Stimulated activated naive CD8-positive, alpha-beta T cell treated with anti-CD3 and anti-CD28 coated beads, Interleukin-15, Interleukin-2, amounts not matched to agents 100 U/mL and 50 U/mL, for 24 hours (primary cell): ENCODE data around the gene NEGR1.

Source experiments
- ATAC-seq: fragments of 150-1000 bp; cut with Tn5 transposase; one replicate; pipeline ENCODE4 v1.10.0; 2021
- DNase-seq: peaks from one replicate; pipeline ENCODE4 v3.0.0; 2021

Gene NEGR1

DNA sequence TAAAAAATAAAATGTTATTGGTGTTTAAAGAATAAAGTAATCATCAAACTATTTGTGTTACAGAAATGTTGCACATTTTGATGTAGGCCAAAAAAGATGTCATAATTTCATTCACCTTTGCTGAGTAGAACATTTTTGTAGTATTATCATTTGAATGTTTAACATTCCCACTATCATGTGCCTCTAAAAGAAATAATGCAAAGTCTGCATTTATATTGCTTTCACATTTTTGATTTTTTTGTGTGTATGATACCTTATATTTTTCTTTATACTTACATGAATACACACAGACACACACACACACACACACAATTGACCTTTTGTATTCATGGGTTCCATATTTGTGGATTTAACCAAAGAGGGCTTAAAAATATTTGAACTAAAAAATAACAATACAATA, 657.3 kb downstream of the NEGR1 start:
- no peak for ATAC-seq
- no peak for DNase-seq

DNA sequence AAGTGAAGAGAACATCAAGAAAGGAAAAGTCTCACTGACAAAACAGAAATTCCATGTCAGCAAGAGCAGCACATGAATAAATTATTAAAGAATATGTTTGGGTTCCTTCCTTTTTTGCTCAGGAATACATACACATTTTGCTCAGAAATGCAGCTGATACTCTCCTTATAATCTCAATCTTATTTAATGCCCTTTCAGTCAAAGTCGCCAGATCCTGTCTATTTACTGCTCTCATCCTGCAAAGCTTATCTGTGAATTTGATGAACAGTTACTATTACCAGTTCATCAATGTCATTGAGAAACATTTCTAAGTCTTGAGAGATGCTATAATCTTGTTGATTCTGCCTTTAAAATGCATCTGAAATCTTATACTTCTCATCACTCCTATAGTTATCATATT, 658.5 kb downstream of the NEGR1 start:
- DNase-seq (no peak), ATAC-seq (no peak)

- DNase-seq: no peak
- no peak for ATAC-seq
These were observed 660.6 kb downstream of the NEGR1 start for GRCh38 chr1:71621785-71622184.

DNA sequence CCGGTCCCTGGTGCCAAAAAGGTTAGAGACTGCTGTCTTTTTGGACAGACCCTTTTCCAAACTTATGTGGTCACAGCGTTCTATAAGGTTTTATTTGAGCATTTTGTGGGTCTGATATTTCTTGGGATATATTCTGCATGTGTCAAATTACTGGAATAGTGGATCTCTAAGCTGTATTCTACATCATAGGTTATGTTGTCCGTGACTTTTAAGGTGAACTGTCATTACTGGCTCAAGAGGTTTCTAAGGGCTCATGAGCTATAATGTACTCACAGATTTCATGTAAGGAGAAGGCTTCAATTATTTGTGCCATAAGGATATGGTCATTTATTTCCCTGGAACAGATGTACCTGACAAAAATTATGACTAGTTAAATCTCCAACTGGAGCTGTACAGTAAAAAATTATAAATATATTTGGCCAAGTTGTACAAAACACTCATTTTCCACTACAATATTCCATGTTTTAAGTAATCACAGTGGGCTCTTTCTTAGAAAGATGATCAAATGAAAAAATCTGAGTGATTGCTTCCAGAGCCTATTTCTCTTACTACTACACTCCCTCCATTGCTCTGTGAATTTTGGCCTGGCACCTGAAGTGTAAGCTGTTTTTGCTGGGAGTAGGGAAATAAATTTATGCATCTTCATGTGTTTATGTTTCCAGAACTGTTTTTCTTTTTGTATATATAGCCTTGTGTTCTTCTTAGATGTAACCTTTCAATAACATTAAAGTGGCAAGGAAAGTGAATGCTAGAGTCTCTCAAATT, 663.4 kb downstream of the NEGR1 start:
- DNase-seq: no peak
- ATAC-seq: no peak

- no peak for ATAC-seq
- no peak for DNase-seq
These were observed 664.1 kb downstream of the NEGR1 start for GRCh38 chr1:71618191-71618590.

DNA sequence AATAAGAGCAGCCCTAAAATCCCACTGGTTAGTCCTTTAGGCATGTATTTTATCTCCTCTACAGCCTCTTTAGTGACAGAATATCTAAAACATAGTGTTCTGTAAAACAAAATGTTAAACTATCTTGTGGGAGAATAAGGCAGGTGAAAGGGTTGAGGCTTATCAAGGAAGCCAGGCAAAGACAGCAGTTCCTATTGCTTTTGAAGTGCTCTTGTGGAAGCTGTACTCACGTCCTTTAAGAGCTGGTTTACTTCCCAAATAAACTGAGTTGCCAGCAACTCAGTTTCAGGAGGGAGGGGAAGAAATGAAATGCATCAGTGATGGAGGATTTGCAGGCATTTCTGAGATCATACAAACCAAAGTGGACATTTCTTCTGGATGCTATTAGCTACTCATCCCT, 671.9 kb downstream of the NEGR1 start:
- DNase-seq (no peak), ATAC-seq (no peak)

GRCh38 chr1:71603044-71603776, 679.1 kb downstream of the NEGR1 start:
- DNase-seq: no peak
- ATAC-seq: no peak

GRCh38 chr1:71600023-71600422, 682.3 kb downstream of the NEGR1 start:
- ATAC-seq (no peak), DNase-seq (no peak)

DNA sequence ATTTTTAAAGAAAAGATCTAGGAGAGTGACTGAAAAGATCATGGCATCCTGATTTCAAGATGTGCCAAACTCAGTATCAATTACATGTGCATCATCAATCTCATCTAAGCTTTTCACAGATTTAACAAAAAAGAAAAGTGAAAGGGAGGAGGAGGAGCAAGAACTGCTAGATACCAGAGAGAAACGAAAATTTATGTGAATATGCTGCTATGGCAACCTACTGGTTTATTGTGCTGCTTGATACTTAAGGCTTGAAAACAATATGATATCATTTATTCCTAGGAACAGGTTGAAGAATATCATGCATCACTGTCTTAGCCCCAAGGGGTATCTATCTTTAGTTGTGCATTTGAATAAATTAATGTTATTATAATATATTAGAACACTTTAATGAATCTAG, 683.0 kb downstream of the NEGR1 start:
- no peak for ATAC-seq
- DNase-seq: no peak

DNA sequence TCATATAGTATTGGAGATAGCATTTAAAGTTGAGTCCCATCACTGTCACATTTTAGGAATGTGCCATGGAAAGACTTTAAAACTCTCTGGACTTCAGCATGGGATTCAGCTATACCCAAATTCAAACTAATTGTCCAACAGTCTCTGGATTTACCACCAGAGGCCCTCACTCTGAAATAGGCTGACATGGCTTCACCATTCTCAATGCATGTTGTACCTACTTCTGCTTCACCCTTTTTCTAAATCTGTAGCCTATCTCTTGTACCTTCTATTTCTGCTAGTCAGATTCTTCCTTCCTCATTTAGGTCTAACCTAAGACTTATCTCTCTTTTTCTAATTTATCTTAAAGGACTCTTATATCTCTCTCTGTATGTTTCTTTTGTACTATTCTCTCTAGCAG, 688.8 kb downstream of the NEGR1 start:
- DNase-seq: no peak
- no peak for ATAC-seq

- ATAC-seq (no peak), DNase-seq (no peak)
These were observed 689.6 kb downstream of the NEGR1 start for GRCh38 chr1:71592646-71593274.

DNA sequence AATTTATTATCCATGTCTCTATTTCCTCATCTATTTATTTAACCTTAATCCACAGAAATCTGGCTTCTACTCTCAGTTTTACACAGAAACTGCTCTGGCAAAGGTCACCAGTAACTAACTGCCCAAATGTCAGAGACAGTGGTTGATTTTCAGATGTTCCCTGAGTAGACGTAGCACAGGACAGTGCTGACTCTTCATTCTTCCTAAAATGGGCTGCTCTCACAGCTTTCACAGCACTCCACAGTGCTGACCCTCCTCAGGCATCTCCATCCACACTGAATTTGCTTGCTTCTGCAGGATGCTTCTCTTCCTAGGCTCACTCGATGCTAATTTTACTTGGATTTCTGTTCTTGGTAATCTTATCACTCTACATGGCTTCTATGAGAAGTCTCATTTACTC, 693.3 kb downstream of the NEGR1 start:
- ATAC-seq: no peak
- DNase-seq: no peak

DNA sequence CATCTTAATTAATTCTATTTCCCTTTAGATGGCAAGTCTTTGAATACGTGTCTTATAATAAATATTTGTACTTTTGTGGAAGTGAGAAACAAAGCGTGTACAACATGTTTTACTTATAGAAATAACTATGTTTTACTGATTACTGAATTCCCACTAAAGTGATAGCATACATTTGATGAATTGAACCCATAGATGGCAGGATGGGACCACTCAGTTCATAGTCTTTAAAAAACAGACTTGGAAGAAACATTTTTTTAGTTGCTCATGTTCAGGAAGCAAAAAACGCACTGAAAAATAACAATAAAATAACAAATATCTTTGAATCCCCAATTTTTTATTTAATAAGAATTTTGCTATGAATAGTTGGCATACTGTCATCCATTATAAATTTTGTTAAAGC, 694.4 kb downstream of the NEGR1 start:
- DNase-seq (no peak), ATAC-seq (no peak)

DNA sequence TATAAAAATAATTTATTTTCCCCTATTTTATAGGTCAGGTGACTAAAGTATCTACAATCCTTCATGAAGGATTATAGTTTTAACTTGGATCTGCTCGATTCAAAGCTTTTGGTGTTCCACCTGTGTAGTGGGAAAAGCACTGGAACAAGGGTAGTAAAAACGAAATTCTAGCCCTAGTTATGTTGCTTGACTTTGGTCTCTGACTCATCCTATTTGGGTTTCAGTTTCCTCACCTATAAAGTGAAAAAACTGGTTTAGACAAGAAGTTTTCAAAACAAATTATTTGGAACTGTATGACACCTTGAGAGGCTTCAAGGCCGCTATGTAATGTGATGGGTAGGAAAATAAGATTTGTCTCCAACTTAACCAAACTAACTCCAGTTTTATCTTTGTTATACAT, 696.3 kb downstream of the NEGR1 start:
- DNase-seq (no peak), ATAC-seq (no peak)

DNA sequence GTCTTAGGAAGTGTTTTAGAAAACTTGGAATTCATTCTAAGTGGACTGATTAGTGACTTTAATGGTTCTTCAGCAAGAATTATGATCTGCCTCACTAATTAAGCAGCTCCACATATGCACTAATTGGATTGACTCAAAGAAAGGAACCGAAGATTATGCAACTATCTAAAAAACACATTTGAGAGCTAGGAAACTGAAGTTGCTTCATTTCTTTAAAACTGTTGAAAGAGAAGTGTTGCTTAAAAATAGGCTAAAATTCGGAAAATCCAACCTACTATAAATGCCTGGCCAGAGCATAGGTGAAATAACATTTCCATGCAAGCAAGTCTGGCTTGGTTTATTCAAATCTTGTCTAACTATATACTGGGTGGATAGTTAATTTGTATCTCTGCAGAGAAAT, 698.6 kb downstream of the NEGR1 start:
- ATAC-seq: no peak
- no peak for DNase-seq

GRCh38 chr1:71582673-71583072, 699.7 kb downstream of the NEGR1 start:
- no peak for ATAC-seq
- DNase-seq: no peak

DNA sequence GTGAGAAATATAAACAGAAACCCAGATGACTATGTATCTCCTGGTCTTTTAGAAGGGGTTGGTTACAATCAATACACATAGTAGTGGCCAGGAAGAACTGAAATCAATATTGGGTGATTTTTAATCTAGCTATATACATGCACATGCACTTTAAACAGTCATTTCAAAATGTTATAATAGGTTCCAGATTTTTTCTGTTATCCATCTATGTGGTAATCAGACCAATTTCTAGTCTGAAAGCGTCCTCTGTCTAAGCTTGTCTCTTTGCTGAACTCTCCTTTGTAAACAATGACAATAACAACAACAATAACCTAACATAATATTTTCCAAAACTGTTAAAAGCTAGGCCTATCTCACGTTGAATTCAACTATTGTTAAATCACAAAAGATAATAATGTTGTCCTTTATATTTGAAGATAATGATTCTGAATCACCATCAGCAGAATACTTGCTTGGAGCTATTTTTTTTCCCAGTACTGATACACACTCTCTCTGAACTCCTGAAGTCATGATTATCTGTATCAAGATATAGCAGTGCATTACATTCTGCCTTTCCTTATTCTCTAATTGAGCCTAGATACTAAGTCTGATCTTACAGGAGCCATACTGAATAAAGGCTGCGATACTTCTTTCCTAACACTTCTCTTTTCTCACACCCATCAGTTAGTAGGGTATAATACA, 704.7 kb downstream of the NEGR1 start:
- ATAC-seq (no peak), DNase-seq (no peak)

GRCh38 chr1:71572038-71572437, 710.3 kb downstream of the NEGR1 start:
- ATAC-seq: no peak
- no peak for DNase-seq

DNA sequence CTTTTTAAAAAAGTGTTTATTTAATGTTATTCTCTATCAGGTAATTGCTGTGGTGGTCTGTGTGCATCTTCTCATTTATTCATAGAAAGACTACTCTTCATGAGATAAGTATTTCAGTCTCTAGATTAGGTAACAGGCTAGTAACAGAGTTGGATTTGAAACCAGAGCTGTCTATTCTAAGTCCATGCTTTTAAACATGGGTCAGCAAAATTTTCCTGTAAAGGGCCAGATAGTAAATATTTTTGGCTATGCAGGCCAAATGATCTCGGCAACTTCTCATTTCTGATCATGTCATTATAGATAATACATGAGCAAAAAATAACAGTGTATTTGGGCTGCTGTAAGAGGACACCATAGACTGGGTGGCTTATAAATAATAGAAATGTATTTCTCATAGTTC, 715.9 kb downstream of the NEGR1 start:
- ATAC-seq (no peak), DNase-seq (no peak)

DNA sequence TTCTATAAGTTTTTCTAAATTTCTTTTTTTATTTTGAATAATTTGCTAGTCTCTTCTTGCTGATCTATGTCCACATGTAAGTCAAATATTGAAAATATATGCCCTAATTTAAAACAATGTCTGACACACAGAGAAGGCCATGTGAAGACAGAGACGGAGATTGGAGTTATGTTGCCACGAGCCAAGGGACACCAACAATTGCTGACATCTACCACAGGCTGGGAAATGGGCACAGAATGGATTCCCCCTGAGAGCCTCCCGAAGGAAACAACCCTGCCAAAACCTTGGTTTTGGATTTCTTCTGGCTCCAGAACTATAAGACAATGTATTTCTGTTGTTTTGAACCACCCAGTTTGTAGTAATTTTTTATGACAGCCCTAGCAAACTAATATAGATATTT, 716.5 kb downstream of the NEGR1 start:
- DNase-seq (no peak), ATAC-seq (no peak)

DNA sequence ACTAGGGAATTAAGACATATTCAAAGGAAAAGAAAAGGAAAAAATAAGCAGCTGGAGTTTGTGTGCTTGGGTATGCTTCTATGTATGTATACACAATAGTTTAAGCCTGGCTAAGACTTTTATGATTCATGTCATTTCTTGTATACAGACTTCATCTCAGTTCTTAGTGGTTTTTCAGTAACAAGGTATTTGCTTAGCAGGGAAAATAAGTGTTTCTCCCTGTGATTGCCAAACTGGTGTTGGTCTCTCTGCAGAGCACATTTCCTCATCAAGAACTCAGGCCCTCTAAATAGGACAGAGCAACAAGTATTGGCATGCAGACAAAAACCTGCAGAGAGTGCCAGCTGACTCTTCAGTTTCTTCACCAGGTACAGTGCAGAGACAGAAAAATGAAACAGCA, 717.1 kb downstream of the NEGR1 start:
- ATAC-seq (no peak), DNase-seq (no peak)

DNA sequence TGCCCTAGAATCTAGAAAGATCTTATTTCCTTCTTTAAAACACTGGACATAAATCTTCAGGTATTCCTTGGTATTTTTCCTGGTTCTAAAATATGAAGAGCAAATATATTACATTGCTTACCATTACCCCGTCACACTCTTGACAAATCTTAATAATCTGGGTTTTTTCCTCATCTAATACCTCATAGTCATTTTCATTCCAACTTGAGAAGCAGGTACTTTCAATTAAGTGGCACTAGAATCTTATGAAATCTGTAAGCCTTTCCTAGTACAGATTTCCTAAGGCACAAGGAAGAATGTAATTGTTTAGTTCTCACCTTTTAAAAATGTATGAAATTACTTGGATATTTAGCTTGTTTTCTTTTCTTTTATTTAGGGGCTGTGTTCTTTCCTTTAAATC, 720.0 kb downstream of the NEGR1 start:
- DNase-seq (no peak), ATAC-seq (no peak)

DNA sequence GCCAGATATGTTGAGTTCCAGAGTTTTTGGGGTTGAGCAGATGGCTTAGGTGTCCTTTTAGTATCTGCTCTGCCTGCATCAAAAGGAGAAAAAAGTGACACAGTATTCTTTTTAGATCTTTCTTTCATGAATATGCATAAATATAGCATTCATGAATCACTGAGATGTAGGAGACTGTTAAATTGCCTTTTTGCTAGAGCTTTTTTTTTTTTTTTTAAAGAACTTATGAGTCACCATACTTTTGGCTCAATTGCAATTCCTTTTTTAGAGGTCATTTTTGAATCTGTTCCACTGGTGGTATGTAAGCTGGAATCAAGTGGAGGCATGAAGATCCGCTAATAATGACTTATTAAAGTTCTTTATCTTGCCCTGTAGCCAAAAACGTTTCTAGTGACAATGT, 720.6 kb downstream of the NEGR1 start:
- ATAC-seq (no peak), DNase-seq (no peak)
